H1 (cell line): ENCODE results near the gene COL28A1. TPM values are rescaled to one million over a fixed set of nuclear protein-coding genes. Genes with fewer than 3 reads are reported as not detected.

Source experiments
- BCL11A ChIP-seq, 2 experiments: IDR thresholded peaks; one replicate each; pipeline ENCODE4 v1.6.1; 2011; ENCODE audit warnings: low read depth in 2 of 2, low read length in 2 of 2, mild to moderate bottlenecking in 2 of 2
- CEBPB ChIP-seq: IDR thresholded peaks from 2 replicates; pipeline ENCODE4 v1.6.1; 2012; ENCODE audit warnings: low read depth, low read length
- CTBP2 ChIP-seq: IDR thresholded peaks from 2 replicates; pipeline ENCODE4 v1.7.0; 2011; ENCODE audit warnings: borderline replicate concordance, mild to moderate bottlenecking, moderate library complexity, mixed read lengths, low read length; ENCODE audit not compliant: insufficient read depth, insufficient read length
- EZH2 ChIP-seq: fragments of 200-600 bp; sonication (generic); IDR thresholded peaks from 2 replicates; pipeline ENCODE4 v1.7.1; 2012; ENCODE audit warnings: low read depth, mild to moderate bottlenecking, moderate library complexity, low read length, inconsistent platforms; ENCODE audit not compliant: severe bottlenecking
- GTF2F1 ChIP-seq: IDR thresholded peaks from 2 replicates; pipeline ENCODE4 v1.6.1; 2012; ENCODE audit warnings: low read depth, low read length, improper control_type of control experiment, borderline replicate concordance
- HDAC2 ChIP-seq, 2 experiments: fragments of 300-600 bp in 1 of 2; sonication (generic) in 1 of 2; IDR thresholded peaks; 2 replicates each; pipeline ENCODE4 v1.6.1; 2011 to 2012; ENCODE audit warnings: low read depth in 2 of 2, low read length in 2 of 2, mild to moderate bottlenecking in 2 of 2, moderate library complexity in 2 of 2, borderline replicate concordance in 1 of 2, inconsistent platforms in 1 of 2
- JUND ChIP-seq: IDR thresholded peaks from 2 replicates; pipeline ENCODE4 v1.6.1; 2011; ENCODE audit warnings: mild to moderate bottlenecking, improper control_type of control experiment, low read length
- MAFK ChIP-seq: IDR thresholded peaks from 2 replicates; pipeline ENCODE4 v1.6.1; 2012; ENCODE audit warnings: low read depth, mild to moderate bottlenecking, improper control_type of control experiment, low read length
- NRF1 ChIP-seq: IDR thresholded peaks from 2 replicates; pipeline ENCODE4 v1.6.1; 2011; ENCODE audit warnings: mild to moderate bottlenecking, low read depth, low read length, improper control_type of control experiment
- POLR2AphosphoS5 ChIP-seq: IDR thresholded peaks from 2 replicates; pipeline ENCODE4 v1.6.1; 2011; ENCODE audit warnings: low read depth, low read length
- SRF ChIP-seq: IDR thresholded peaks from 2 replicates; pipeline ENCODE4 v1.6.1; 2011; ENCODE audit warnings: mild to moderate bottlenecking, low read depth, low read length, moderate library complexity
- polyA plus RNA-seq, 7 experiments: library from polyadenylated mRNA; depleted of rRNA in 3 of 7; stranded (reverse) in 5 of 7; unstranded in 2 of 7; fragments of >200 nt in 5 of 7; fragments of 200-250 nt in 2 of 7; gene quantifications; 1 replicate in 5 of 7; 2 replicates in 1 of 7; 4 replicates in 1 of 7; pipeline versions ENCODE4 v1.2.1 to v1.2.3, GENCODE V29; 2011 to 2013; ENCODE audit warnings: missing spikeins in 2 of 7, mixed read lengths in 2 of 7
- total RNA-seq: library from RNA; stranded (reverse); fragmentation: NEBNext Ultra II Directional; extraction: Animal tissue kit (Norgen Biotek cat#: 25700); gene quantifications from 2 replicates; pipeline ENCODE4 v1.2.1, GENCODE V29; 2021
- TF ChIP-seq, protein P1 (sequence below): fragments of 300-600 bp; sonication (generic); IDR thresholded peaks from 2 replicates; pipeline ENCODE4 v1.7.1; 2012; ENCODE audit warnings: low read length, moderate library complexity, mild to moderate bottlenecking, inconsistent platforms; ENCODE audit not compliant: insufficient replicate concordance

COL28A1 gene
- total and polyA plus RNA-seq, 2 of the 8 experiments (the other 6 are each of a cell fraction or from before 2014, with no cell fraction given) = 0.22 to 0.38 TPM

GRCh38 chr7:7490003-7490402 is 45.7 kb downstream of the COL28A1 start (continued):
- TF ChIP-seq, protein P1, sequence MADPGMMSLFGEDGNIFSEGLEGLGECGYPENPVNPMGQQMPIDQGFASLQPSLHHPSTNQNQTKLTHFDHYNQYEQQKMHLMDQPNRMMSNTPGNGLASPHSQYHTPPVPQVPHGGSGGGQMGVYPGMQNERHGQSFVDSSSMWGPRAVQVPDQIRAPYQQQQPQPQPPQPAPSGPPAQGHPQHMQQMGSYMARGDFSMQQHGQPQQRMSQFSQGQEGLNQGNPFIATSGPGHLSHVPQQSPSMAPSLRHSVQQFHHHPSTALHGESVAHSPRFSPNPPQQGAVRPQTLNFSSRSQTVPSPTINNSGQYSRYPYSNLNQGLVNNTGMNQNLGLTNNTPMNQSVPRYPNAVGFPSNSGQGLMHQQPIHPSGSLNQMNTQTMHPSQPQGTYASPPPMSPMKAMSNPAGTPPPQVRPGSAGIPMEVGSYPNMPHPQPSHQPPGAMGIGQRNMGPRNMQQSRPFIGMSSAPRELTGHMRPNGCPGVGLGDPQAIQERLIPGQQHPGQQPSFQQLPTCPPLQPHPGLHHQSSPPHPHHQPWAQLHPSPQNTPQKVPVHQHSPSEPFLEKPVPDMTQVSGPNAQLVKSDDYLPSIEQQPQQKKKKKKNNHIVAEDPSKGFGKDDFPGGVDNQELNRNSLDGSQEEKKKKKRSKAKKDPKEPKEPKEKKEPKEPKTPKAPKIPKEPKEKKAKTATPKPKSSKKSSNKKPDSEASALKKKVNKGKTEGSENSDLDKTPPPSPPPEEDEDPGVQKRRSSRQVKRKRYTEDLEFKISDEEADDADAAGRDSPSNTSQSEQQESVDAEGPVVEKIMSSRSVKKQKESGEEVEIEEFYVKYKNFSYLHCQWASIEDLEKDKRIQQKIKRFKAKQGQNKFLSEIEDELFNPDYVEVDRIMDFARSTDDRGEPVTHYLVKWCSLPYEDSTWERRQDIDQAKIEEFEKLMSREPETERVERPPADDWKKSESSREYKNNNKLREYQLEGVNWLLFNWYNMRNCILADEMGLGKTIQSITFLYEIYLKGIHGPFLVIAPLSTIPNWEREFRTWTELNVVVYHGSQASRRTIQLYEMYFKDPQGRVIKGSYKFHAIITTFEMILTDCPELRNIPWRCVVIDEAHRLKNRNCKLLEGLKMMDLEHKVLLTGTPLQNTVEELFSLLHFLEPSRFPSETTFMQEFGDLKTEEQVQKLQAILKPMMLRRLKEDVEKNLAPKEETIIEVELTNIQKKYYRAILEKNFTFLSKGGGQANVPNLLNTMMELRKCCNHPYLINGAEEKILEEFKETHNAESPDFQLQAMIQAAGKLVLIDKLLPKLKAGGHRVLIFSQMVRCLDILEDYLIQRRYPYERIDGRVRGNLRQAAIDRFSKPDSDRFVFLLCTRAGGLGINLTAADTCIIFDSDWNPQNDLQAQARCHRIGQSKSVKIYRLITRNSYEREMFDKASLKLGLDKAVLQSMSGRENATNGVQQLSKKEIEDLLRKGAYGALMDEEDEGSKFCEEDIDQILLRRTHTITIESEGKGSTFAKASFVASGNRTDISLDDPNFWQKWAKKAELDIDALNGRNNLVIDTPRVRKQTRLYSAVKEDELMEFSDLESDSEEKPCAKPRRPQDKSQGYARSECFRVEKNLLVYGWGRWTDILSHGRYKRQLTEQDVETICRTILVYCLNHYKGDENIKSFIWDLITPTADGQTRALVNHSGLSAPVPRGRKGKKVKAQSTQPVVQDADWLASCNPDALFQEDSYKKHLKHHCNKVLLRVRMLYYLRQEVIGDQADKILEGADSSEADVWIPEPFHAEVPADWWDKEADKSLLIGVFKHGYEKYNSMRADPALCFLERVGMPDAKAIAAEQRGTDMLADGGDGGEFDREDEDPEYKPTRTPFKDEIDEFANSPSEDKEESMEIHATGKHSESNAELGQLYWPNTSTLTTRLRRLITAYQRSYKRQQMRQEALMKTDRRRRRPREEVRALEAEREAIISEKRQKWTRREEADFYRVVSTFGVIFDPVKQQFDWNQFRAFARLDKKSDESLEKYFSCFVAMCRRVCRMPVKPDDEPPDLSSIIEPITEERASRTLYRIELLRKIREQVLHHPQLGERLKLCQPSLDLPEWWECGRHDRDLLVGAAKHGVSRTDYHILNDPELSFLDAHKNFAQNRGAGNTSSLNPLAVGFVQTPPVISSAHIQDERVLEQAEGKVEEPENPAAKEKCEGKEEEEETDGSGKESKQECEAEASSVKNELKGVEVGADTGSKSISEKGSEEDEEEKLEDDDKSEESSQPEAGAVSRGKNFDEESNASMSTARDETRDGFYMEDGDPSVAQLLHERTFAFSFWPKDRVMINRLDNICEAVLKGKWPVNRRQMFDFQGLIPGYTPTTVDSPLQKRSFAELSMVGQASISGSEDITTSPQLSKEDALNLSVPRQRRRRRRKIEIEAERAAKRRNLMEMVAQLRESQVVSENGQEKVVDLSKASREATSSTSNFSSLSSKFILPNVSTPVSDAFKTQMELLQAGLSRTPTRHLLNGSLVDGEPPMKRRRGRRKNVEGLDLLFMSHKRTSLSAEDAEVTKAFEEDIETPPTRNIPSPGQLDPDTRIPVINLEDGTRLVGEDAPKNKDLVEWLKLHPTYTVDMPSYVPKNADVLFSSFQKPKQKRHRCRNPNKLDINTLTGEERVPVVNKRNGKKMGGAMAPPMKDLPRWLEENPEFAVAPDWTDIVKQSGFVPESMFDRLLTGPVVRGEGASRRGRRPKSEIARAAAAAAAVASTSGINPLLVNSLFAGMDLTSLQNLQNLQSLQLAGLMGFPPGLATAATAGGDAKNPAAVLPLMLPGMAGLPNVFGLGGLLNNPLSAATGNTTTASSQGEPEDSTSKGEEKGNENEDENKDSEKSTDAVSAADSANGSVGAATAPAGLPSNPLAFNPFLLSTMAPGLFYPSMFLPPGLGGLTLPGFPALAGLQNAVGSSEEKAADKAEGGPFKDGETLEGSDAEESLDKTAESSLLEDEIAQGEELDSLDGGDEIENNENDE = no peak
- TF ChIP-seq SRF (no peak), EZH2 (no peak), MAFK (no peak), CEBPB (no peak), JUND (no peak), NRF1 (no peak), BCL11A (IDR thresholded peaks at IDR 0.05; ENCODE audit: low read depth in 2 of 2, low read length in 2 of 2) (no peak), POLR2AphosphoS5 (no peak), HDAC2 (IDR thresholded peaks at IDR 0.05; ENCODE audit: borderline replicate concordance in 1 of 2, low read depth in 2 of 2, low read length in 2 of 2) (no peak), CTBP2 (no peak), GTF2F1 (no peak)
